ENCODE results near the gene KCNMA1.

KCNMA1 gene

DNA sequence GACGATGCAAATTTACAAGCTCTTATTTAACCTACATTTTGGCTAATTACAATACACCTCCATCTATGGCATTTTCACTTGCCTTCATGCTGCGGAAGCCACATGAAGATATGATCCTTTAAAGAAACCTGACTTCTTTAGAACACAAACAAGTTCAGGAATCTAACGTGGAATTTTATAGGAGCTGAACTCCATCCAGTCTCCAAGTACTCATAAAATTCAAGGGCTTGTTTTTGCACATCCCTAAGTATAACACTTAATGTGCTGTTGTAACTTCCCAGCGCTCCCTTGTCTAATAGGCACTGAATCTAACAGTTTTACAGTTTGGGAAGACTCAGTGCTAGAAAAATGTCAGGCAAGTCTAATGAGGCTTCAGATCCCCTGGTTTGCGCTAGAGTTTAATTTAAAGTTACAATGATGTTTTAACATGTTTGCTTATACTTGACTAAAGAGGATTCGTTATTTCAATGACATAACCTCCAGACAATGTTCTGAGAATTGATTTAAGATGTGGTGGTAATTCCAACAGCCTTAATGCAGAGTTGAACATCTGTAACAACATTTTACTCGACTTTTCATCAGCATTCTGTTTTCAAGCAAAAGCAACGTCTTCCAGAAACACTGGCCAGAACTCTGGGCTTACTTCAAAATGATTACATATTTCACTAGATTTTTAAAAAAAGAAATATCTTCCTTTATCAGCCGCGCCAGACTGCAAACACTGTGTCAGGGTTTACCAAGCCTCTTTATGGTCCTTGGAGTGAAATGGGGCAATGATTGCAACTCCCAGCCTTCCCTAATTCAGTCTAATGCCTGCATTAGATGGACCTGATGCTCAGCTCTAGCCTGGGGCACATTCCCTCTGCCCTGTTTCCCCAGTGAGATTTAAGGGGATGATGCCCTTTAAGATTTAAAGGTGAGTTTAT lies 664.3 kb downstream of the KCNMA1 start:
- no peak for TF ChIP-seq ZBTB7A (IDR thresholded peaks at IDR 0.05; ENCODE audit: low read depth)
- TF ChIP-seq EP300 (IDR thresholded peaks at IDR 0.05; ENCODE audit: borderline replicate concordance), result no peak
- no peak for TF ChIP-seq CREB1 (IDR thresholded peaks at IDR 0.05; ENCODE audit: low read depth)
- TF ChIP-seq TAF1 (IDR thresholded peaks at IDR 0.05; ENCODE audit: low read depth), result no peak
- no peak for TF ChIP-seq TEAD4 (IDR thresholded peaks at IDR 0.05)
- no peak for TF ChIP-seq CEBPB (IDR thresholded peaks at IDR 0.05)
- no peak for TF ChIP-seq RAD21 (IDR thresholded peaks at IDR 0.05; ENCODE audit: low read depth)
- no peak for TF ChIP-seq TCF12 (IDR thresholded peaks at IDR 0.05; ENCODE audit: low read depth)
- TF ChIP-seq FOXM1 (IDR thresholded peaks at IDR 0.05; ENCODE audit: borderline replicate concordance, low read depth), result no peak
- no peak for TF ChIP-seq YY1 (IDR thresholded peaks at IDR 0.05; ENCODE audit: low read depth)
- TF ChIP-seq, protein P1, sequence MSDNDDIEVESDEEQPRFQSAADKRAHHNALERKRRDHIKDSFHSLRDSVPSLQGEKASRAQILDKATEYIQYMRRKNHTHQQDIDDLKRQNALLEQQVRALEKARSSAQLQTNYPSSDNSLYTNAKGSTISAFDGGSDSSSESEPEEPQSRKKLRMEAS (IDR thresholded peaks at IDR 0.05), result no peak
- TF ChIP-seq NFIC (IDR thresholded peaks at IDR 0.05), result no peak
- TF ChIP-seq, protein P2, sequence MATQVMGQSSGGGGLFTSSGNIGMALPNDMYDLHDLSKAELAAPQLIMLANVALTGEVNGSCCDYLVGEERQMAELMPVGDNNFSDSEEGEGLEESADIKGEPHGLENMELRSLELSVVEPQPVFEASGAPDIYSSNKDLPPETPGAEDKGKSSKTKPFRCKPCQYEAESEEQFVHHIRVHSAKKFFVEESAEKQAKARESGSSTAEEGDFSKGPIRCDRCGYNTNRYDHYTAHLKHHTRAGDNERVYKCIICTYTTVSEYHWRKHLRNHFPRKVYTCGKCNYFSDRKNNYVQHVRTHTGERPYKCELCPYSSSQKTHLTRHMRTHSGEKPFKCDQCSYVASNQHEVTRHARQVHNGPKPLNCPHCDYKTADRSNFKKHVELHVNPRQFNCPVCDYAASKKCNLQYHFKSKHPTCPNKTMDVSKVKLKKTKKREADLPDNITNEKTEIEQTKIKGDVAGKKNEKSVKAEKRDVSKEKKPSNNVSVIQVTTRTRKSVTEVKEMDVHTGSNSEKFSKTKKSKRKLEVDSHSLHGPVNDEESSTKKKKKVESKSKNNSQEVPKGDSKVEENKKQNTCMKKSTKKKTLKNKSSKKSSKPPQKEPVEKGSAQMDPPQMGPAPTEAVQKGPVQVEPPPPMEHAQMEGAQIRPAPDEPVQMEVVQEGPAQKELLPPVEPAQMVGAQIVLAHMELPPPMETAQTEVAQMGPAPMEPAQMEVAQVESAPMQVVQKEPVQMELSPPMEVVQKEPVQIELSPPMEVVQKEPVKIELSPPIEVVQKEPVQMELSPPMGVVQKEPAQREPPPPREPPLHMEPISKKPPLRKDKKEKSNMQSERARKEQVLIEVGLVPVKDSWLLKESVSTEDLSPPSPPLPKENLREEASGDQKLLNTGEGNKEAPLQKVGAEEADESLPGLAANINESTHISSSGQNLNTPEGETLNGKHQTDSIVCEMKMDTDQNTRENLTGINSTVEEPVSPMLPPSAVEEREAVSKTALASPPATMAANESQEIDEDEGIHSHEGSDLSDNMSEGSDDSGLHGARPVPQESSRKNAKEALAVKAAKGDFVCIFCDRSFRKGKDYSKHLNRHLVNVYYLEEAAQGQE (IDR thresholded peaks at IDR 0.05; ENCODE audit: low read depth), result no peak
- TF ChIP-seq, protein P3, sequence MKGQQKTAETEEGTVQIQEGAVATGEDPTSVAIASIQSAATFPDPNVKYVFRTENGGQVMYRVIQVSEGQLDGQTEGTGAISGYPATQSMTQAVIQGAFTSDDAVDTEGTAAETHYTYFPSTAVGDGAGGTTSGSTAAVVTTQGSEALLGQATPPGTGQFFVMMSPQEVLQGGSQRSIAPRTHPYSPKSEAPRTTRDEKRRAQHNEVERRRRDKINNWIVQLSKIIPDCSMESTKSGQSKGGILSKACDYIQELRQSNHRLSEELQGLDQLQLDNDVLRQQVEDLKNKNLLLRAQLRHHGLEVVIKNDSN (IDR thresholded peaks at IDR 0.05), result no peak
- no peak for TF ChIP-seq EGR1 (IDR thresholded peaks at IDR 0.05)

DNA sequence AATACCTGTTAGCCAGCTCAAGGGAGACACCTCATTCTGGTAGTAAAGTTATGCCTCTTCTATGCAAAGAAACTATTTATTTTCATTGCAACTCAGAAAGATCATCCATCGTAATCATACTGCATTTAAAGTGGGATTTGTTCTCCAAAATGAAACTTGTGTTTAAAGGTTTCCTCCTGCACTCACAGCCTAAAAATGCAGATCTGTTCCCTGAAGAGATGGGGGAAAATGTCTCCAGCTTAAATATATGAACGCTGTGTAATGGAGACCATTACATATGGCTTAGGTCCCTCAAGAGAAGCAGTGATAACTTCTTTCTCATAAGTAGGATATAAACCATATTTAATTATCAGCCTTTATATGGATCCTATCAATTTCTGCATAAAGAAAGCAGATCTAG lies 665.1 kb downstream of the KCNMA1 start:
- TF ChIP-seq, protein P3 (IDR thresholded peaks at IDR 0.05), result no peak
- TF ChIP-seq CEBPB (IDR thresholded peaks at IDR 0.05) (no peak), EGR1 (IDR thresholded peaks at IDR 0.05) (no peak), TCF12 (IDR thresholded peaks at IDR 0.05; ENCODE audit: low read depth) (no peak), CREB1 (IDR thresholded peaks at IDR 0.05; ENCODE audit: low read depth) (no peak), EP300 (IDR thresholded peaks at IDR 0.05; ENCODE audit: borderline replicate concordance) (no peak)

DNA sequence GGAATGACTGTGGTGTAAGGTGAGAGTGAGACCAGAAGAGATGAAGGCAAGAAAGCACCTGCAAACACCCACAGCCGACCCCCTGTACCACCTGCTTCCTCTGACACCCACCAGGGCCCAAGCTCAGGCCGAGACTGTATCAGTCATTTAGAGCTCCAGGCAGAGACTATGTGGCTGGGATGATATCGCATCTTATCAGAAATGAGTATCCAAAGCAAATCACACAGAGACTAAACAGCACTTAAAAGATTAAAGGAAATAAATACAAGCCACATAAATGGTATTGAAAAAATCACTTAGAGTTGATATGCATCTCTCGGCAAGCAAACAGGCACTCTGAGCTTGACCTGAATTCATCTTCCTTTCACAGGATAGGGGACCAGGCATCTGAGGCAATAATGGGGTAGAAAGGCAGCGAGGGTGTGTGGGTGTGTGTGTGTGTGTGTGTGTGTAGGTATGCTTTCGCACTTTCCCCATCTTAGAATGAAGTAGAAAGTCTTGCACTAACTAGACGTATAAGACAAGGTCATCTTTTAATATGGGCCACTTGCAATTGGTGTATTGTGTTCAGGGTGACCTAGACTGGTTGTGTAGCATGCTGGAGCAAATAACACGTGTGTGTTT lies 665.9 kb downstream of the KCNMA1 start:
- TF ChIP-seq TAF1 (IDR thresholded peaks at IDR 0.05; ENCODE audit: low read depth) (no peak), TCF12 (IDR thresholded peaks at IDR 0.05; ENCODE audit: low read depth) (no peak), EGR1 (IDR thresholded peaks at IDR 0.05) (no peak), ZBTB7A (IDR thresholded peaks at IDR 0.05; ENCODE audit: low read depth) (no peak), CREB1 (IDR thresholded peaks at IDR 0.05; ENCODE audit: low read depth) (no peak), EP300 (IDR thresholded peaks at IDR 0.05; ENCODE audit: borderline replicate concordance) (no peak), FOXM1 (IDR thresholded peaks at IDR 0.05; ENCODE audit: borderline replicate concordance, low read depth) (no peak), RAD21 (IDR thresholded peaks at IDR 0.05; ENCODE audit: low read depth) (no peak)
- TF ChIP-seq, protein P1 (IDR thresholded peaks at IDR 0.05), result no peak

DNA sequence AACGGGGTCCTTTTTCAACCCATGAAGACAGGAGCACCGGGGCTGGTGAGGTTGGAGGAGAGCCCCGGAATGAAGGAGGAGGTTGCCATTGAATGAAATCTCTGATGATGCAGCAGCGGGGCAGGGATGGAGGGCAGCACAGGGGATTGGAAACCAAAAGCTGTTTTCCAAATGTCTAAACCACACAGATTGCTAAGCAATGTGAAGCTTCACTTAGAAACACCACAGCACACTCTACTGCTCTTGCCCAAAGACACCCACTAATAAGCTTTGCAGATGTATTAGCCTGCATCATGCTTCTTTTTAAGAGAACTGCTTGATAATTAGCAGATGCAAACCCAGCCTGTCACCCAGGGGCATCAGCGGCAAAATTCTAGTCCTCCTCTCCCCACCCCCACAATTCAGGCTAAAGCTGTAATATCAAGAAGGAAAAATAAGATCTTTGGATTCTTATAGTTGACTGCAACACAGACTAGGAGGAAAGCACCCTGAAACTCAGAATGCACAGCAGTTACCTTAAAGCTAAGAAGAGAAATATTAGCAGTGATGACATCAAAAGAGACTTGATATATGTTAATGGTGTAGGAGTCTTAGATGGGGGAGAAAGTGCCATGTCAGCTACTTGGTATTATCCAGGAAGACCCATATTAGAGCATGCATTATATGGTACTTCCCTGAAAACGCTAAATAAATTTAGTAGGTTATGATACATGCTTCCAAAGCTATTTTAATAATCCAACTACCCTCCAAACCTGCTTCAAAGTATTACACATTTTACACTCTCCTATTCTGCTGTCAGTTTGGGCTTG lies 666.7 kb downstream of the KCNMA1 start:
- TF ChIP-seq TEAD4 (IDR thresholded peaks at IDR 0.05), result no peak
- TF ChIP-seq, protein P3 (IDR thresholded peaks at IDR 0.05), result no peak
- no peak for TF ChIP-seq NFIC (IDR thresholded peaks at IDR 0.05)
- no peak for TF ChIP-seq TCF12 (IDR thresholded peaks at IDR 0.05; ENCODE audit: low read depth)
- no peak for TF ChIP-seq EP300 (IDR thresholded peaks at IDR 0.05; ENCODE audit: borderline replicate concordance)
- no peak for TF ChIP-seq CEBPB (IDR thresholded peaks at IDR 0.05)
- TF ChIP-seq ZBTB7A (IDR thresholded peaks at IDR 0.05; ENCODE audit: low read depth), result no peak
- no peak for TF ChIP-seq TAF1 (IDR thresholded peaks at IDR 0.05; ENCODE audit: low read depth)
- TF ChIP-seq EGR1 (IDR thresholded peaks at IDR 0.05), result no peak

DNA sequence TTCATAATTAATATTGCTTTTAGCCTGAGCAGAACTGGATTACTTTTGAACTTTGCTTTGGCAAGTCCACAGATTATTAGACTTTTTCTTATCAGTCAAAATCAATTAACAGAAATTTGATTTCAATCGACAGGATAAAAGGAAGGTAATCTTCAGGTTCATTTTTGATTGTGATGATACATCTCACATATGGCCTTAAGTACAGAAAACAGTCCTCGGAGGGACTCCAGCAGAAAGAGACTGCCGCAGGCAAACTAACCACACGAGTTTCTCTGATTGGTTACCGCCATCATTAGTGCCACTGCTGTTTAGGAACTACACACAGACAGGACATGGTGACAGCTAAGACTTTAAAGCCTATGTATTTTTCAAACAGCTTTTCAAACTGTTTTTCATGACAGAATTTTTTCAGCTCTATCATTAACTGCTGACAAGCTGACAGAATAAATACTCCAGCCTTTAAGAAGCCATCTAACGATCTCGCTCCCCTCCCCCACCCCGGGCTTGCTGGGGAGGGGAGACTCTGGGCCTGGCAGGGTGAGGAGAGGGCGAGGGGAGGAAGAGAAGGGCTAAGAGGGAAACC lies 668.2 kb downstream of the KCNMA1 start:
- TF ChIP-seq CEBPB (IDR thresholded peaks at IDR 0.05) (no peak), TEAD4 (IDR thresholded peaks at IDR 0.05) (no peak), NFIC (IDR thresholded peaks at IDR 0.05) (no peak), YY1 (IDR thresholded peaks at IDR 0.05; ENCODE audit: low read depth) (no peak), FOXM1 (IDR thresholded peaks at IDR 0.05; ENCODE audit: borderline replicate concordance, low read depth) (no peak), ZBTB7A (IDR thresholded peaks at IDR 0.05; ENCODE audit: low read depth) (no peak), RAD21 (IDR thresholded peaks at IDR 0.05; ENCODE audit: low read depth) (no peak), CREB1 (IDR thresholded peaks at IDR 0.05; ENCODE audit: low read depth) (no peak), TCF12 (IDR thresholded peaks at IDR 0.05; ENCODE audit: low read depth) (no peak), TAF1 (IDR thresholded peaks at IDR 0.05; ENCODE audit: low read depth) (no peak), EP300 (IDR thresholded peaks at IDR 0.05; ENCODE audit: borderline replicate concordance) (no peak), EGR1 (IDR thresholded peaks at IDR 0.05) (no peak)
- TF ChIP-seq, protein P1 (IDR thresholded peaks at IDR 0.05), result no peak
- TF ChIP-seq, protein P3 (IDR thresholded peaks at IDR 0.05), result no peak
- TF ChIP-seq, protein P2 (IDR thresholded peaks at IDR 0.05; ENCODE audit: low read depth), result no peak

All from Ishikawa (cell line).